Gastroesophageal sphincter (tissue), 4 donors: ENCODE measurements around the gene HTR3B. TPM values are rescaled to one million over a fixed set of nuclear protein-coding genes. Genes with fewer than 3 reads are reported as not detected.
"Not testable (repeated sequence)": the region's sequence is repeated elsewhere in the genome, so short reads cannot be mapped to it uniquely, and the experiment has no call there.

Source experiments
- ATAC-seq: fragments of 150-250 bp; one replicate; pipeline ENCODE4 v1.9.1; 2016; ENCODE audit warnings: mild to moderate bottlenecking, moderate library complexity
- H3K27ac ChIP-seq, 4 donors: fragments of 200-600 bp; sonication (generic) in 3 of 4; 1 replicate in 3 of 4; 2 replicates in 1 of 4; pipeline ENCODE4 v1.5.1; 2016 to 2019
- H3K27me3 ChIP-seq: fragments of 200-600 bp; sonication (generic); one replicate; pipeline ENCODE4 v1.5.1; 2019
- H3K36me3 ChIP-seq, 2 donors: fragments of 200-600 bp; sonication (generic); one replicate each; pipeline ENCODE4 v1.5.1; 2019; ENCODE audit warnings: control low read depth in 1 of 2
- H3K4me1 ChIP-seq, 3 donors: fragments of 200-600 bp; sonication (generic); 1 replicate in 2 of 3; 2 replicates in 1 of 3; pipeline ENCODE4 v1.5.1; 2016 to 2019; ENCODE audit warnings: control low read depth in 2 of 3
- H3K4me3 ChIP-seq, 2 donors: fragments of 200-600 bp; sonication (generic); one replicate each; pipeline ENCODE4 v1.5.1; 2019; ENCODE audit warnings: mild to moderate bottlenecking in 1 of 2, moderate library complexity in 1 of 2
- H3K9me3 ChIP-seq, 3 donors: fragments of 200-600 bp; sonication (generic); one replicate each; pipeline ENCODE4 v1.5.1; 2017 to 2019; ENCODE audit warnings: control low read depth in 2 of 3
- CTCF ChIP-seq, 4 experiments: fragments of 200-600 bp in 2 of 4; fragments of 450-650 bp in 2 of 4; sonication (generic) in 1 of 4; IDR thresholded peaks; one replicate each; pipeline ENCODE4 v1.5.1; 2017 to 2019; ENCODE audit warnings: antibody characterized with exemption in 4 of 4, mild to moderate bottlenecking in 2 of 4, moderate library complexity in 2 of 4
- EP300 ChIP-seq: sonication (generic); formaldehyde crosslinking; IDR thresholded peaks from one replicate; pipeline ENCODE4 v1.6.1; 2017; ENCODE audit warnings: antibody characterized with exemption, mild to moderate bottlenecking
- POLR2A ChIP-seq, 2 donors: fragments of 450-650 bp; IDR thresholded peaks; one replicate each; pipeline ENCODE4 v1.6.1; 2017; ENCODE audit warnings: antibody characterized with exemption in 2 of 2, mild to moderate bottlenecking in 2 of 2, moderate library complexity in 1 of 2
- POLR2AphosphoS5 ChIP-seq: sonication (generic); formaldehyde crosslinking; IDR thresholded peaks from one replicate; pipeline ENCODE4 v1.6.1; 2017; ENCODE audit warnings: antibody characterized with exemption
- WGBS, 2 donors: methylation state at CpG; one replicate each; pipeline ENCODE4 v1.1.5; 2018; ENCODE audit warnings: low coverage in 1 of 2; 5-methylcytosine and 5-hydroxymethylcytosine counted together
- total RNA-seq, 4 donors: library from RNA; depleted of rRNA; stranded (reverse); fragments of >200 nt; gene quantifications; one replicate each; pipeline ENCODE4 v1.1.0, GENCODE V29; 2016

Gene HTR3B
- total RNA-seq, 4 donors from 2014 or later: not detected

- H3K4me3 ChIP-seq: no peak overlapping the region
- H3K27me3 ChIP-seq: peaks cover 25% of the 10 kb centered on the region
- no peaks in the 10 kb centered on the region for H3K9me3 ChIP-seq
- H3K4me1 ChIP-seq: no peaks in the 10 kb centered on the region
- TF ChIP-seq POLR2AphosphoS5: no peak
- TF ChIP-seq EP300: no peak
- no peak for TF ChIP-seq POLR2A (IDR thresholded peaks at IDR 0.05)
- TF ChIP-seq CTCF (IDR thresholded peaks at IDR 0.05): no peak
- no peak for ATAC-seq
- no peaks in the 10 kb centered on the region for H3K36me3 ChIP-seq
- H3K27ac ChIP-seq: no peak overlapping the region
- WGBS, 2 donors: 71 to 73% methylated on average over 5 to 7 of the region's 7 CpGs
Observed at GRCh38 chr11:113932788-113933187, 28.2 kb downstream of the HTR3B start.

- WGBS, 2 donors: 85% methylated on average over 3 of the region's 3 CpGs; no CpG with 5 or more reads in 1 of the 2 donors
- H3K36me3 ChIP-seq, H3K9me3 ChIP-seq, ATAC-seq, H3K27ac ChIP-seq, H3K4me1 ChIP-seq, H3K4me3 ChIP-seq: not testable (repeated sequence)
- H3K27me3 ChIP-seq: peaks cover 14% of the 10 kb centered on the region
Observed at GRCh38 chr11:113934193-113934592, 29.6 kb downstream of the HTR3B start.

DNA sequence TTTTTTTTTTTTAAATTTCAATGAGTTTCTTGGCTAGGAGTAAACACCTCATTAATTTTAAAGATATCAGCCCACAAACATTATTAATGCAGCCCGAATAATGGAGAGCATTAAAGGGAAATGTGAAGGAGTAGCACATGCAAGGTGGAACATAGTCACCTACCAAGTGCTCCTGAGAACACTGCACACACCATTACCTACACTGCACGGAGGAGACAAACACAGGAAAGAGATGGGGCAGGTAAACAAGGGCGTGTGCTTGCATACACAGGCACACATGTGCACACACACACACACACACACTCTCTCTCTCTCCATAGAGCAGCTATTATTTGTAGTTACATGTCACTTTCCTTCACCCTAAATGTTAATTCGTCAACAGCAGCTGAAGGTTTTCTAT lies 30.2 kb downstream of the HTR3B start:
- H3K27me3 ChIP-seq: peaks cover 14% of the 10 kb centered on the region
- ATAC-seq: no peak
- TF ChIP-seq POLR2A (IDR thresholded peaks at IDR 0.05) (no peak), CTCF (IDR thresholded peaks at IDR 0.05) (no peak), EP300 (no peak), POLR2AphosphoS5 (no peak)
- H3K4me1 ChIP-seq: no peaks in the 10 kb centered on the region
- H3K27ac ChIP-seq: no peak overlapping the region
- WGBS, 2 donors: 71 to 79% methylated on average over 3 to 4 of the region's 4 CpGs
- H3K9me3 ChIP-seq: no peaks in the 10 kb centered on the region
- no peaks in the 10 kb centered on the region for H3K36me3 ChIP-seq
- H3K4me3 ChIP-seq: no peak overlapping the region

DNA sequence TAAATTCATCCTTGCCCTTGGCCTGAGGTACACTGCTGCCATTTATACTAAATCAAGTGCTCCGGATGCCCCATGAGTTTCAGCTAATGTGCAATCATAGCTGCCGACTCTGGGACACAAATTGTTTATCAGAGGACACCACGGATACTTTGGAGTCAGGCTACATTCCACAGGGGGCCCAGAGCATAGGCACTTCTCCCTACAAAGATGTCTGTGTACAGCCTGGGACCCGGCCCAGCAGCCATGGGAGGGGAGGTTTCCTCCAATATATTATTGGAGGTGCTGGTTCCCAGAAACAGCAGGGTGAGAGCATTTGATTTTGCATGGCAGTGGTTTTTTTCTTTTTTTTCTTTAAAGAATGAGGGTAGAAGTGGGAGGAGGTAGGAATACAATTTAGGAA lies 31.3 kb downstream of the HTR3B start:
- Histone ChIP-seq H3K27ac (no peak overlapping the region), H3K27me3 (peaks cover 14% of the 10 kb centered on the region), H3K4me3 (no peak overlapping the region), H3K9me3 (no peaks in the 10 kb centered on the region), H3K36me3 (no peaks in the 10 kb centered on the region), H3K4me1 (no peaks in the 10 kb centered on the region)
- ATAC-seq: no peak
- WGBS, 2 donors: 27 to 79% methylated on average over 3 to 4 of the region's 4 CpGs
- TF ChIP-seq EP300: no peak
- TF ChIP-seq POLR2A (IDR thresholded peaks at IDR 0.05): no peak
- TF ChIP-seq CTCF (IDR thresholded peaks at IDR 0.05): no peak
- TF ChIP-seq POLR2AphosphoS5: no peak

DNA sequence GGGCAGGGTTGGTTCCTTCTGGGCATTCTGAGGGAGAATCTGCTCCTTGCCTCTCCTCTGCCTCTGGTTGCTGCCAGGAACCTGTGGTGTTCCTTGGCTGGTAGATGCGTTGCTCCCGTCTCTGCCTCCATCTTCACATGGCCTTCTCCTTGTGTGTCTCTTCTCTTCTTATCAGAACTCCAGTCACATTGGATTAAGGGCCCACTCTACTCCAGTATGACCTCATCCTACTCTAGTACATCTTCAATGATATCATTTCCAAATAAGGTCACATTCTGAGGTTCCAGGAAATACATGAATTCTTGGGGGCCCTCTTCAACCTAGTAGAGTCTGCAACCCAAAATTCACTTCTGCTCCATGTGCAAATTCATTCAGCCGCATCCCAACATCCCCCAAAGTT lies 33.3 kb downstream of the HTR3B start:
- 60 to 73% methylated on average over 3 of the region's 3 CpGs for WGBS, 2 donors
- no peak for ATAC-seq
- no peaks in the 10 kb centered on the region for H3K9me3 ChIP-seq
- TF ChIP-seq EP300 (no peak), POLR2AphosphoS5 (no peak), POLR2A (IDR thresholded peaks at IDR 0.05) (no peak), CTCF (IDR thresholded peaks at IDR 0.05) (no peak)
- H3K4me1 ChIP-seq: no peaks in the 10 kb centered on the region
- no peak overlapping the region for H3K27ac ChIP-seq
- H3K4me3 ChIP-seq: no peak overlapping the region
- peaks cover 14% of the 10 kb centered on the region for H3K27me3 ChIP-seq
- no peaks in the 10 kb centered on the region for H3K36me3 ChIP-seq

GRCh38 chr11:113942256-113942655 lies 37.7 kb downstream of the HTR3B start:
- 95% methylated on average over 5 to 8 of the region's 8 CpGs for WGBS, 2 donors
- TF ChIP-seq CTCF (IDR thresholded peaks at IDR 0.05) (no peak), EP300 (no peak), POLR2A (IDR thresholded peaks at IDR 0.05) (no peak), POLR2AphosphoS5 (no peak)
- H3K4me1 ChIP-seq: no peaks in the 10 kb centered on the region
- no peak overlapping the region for H3K27ac ChIP-seq
- no peak for ATAC-seq
- no peak overlapping the region for H3K4me3 ChIP-seq
- H3K36me3 ChIP-seq: no peaks in the 10 kb centered on the region
- no peaks in the 10 kb centered on the region for H3K27me3 ChIP-seq
- no peaks in the 10 kb centered on the region for H3K9me3 ChIP-seq

- H3K4me1 ChIP-seq, H3K36me3 ChIP-seq, H3K27ac ChIP-seq, H3K9me3 ChIP-seq, H3K4me3 ChIP-seq, H3K27me3 ChIP-seq, ATAC-seq: not testable (repeated sequence)
- WGBS, 2 donors: 60% methylated on average over 2 of the region's 2 CpGs; no CpG with 5 or more reads in 1 of the 2 donors
Observed at GRCh38 chr11:113946162-113946561, 41.6 kb downstream of the HTR3B start.
